ENCODE data around the gene PIP5K1B.

DNA sequence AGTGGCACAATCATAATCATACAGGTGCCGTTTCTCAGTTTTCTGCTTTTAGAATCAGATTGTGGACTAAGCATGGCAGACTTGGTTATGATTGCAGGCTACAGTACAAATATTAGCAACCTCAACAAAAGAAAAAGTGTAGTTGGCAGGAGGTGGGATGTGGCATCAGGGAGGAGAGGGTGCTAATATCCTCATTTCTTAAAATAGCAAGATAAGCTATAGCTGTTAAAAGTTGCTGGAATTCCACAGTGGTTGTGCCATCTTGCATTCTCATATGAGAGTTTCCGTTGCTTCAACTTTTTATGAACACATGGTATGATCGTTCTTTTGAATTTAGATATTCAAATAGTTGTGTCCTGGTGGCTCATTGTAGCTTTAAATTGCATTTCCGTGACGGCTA lies 21.4 kb downstream of the PIP5K1B start:
- no peak for TF ChIP-seq CTCF (IDR thresholded peaks at IDR 0.05)
- TF ChIP-seq POLR2A (IDR thresholded peaks at IDR 0.05) = no peak
